ENCODE data around the gene KAZN. TPM values are rescaled to one million over a fixed set of nuclear protein-coding genes. Genes with fewer than 3 reads are reported as not detected.

KAZN gene
- total RNA-seq, 1 donor from 2014 or later = 21.2 TPM

GRCh38 chr1:14656384-14656937 lies 58.0 kb downstream of the KAZN start:
- H3K4me1 ChIP-seq = no peaks in the 10 kb centered on the region
- H3K9me3 ChIP-seq = no peaks in the 10 kb centered on the region
- TF ChIP-seq CTCF (IDR thresholded peaks at IDR 0.05) = no peak
- intact Hi-C loops (cut with DNase I) = no loop called here
- no peaks in the 10 kb centered on the region for H3K36me3 ChIP-seq
- H3K27me3 ChIP-seq (ENCODE audit: low read depth) = no peaks in the 10 kb centered on the region
- H3K27ac ChIP-seq = no peak overlapping the region
- ATAC-seq (no peak), DNase-seq (no peak)
- H3K4me3 ChIP-seq = no peak overlapping the region

GRCh38 chr1:14658642-14659041 lies 60.2 kb downstream of the KAZN start:
- Histone ChIP-seq H3K9me3 (no peaks in the 10 kb centered on the region), H3K27ac (no peak overlapping the region), H3K4me3 (no peak overlapping the region), H3K27me3 (ENCODE audit: low read depth) (no peaks in the 10 kb centered on the region), H3K4me1 (no peaks in the 10 kb centered on the region), H3K36me3 (no peaks in the 10 kb centered on the region)
- DNase-seq = no peak
- intact Hi-C loops (cut with DNase I) = no loop called here
- TF ChIP-seq CTCF (IDR thresholded peaks at IDR 0.05) = no peak
- no peak for ATAC-seq

- DNase-seq (no peak), ATAC-seq (no peak)
- no peak for TF ChIP-seq CTCF (IDR thresholded peaks at IDR 0.05)
- H3K4me3 ChIP-seq = no peak overlapping the region
- H3K4me1 ChIP-seq = no peaks in the 10 kb centered on the region
- intact Hi-C loops (cut with DNase I) = no loop called here
- no peak overlapping the region for H3K27ac ChIP-seq
- H3K36me3 ChIP-seq = no peaks in the 10 kb centered on the region
- no peaks in the 10 kb centered on the region for H3K9me3 ChIP-seq
- H3K27me3 ChIP-seq (ENCODE audit: low read depth) = no peaks in the 10 kb centered on the region
Measured at GRCh38 chr1:14659913-14660312, 61.4 kb downstream of the KAZN start.

GRCh38 chr1:14660801-14661200 lies 62.3 kb downstream of the KAZN start:
- Histone ChIP-seq H3K4me3 (no peak overlapping the region), H3K27ac (no peak overlapping the region), H3K4me1 (no peaks in the 10 kb centered on the region), H3K36me3 (no peaks in the 10 kb centered on the region), H3K27me3 (ENCODE audit: low read depth) (no peaks in the 10 kb centered on the region), H3K9me3 (no peaks in the 10 kb centered on the region)
- intact Hi-C loops (cut with DNase I) = no loop called here
- no peak for DNase-seq
- TF ChIP-seq CTCF (IDR thresholded peaks at IDR 0.05) = no peak
- no peak for ATAC-seq

GRCh38 chr1:14661222-14661621 lies 62.7 kb downstream of the KAZN start:
- Histone ChIP-seq H3K9me3 (no peaks in the 10 kb centered on the region), H3K36me3 (no peaks in the 10 kb centered on the region), H3K4me1 (no peaks in the 10 kb centered on the region), H3K4me3 (no peak overlapping the region), H3K27ac (no peak overlapping the region), H3K27me3 (ENCODE audit: low read depth) (no peaks in the 10 kb centered on the region)
- no peak for DNase-seq
- peak in 1 of 2 donors; percentile 35 for ATAC-seq
- intact Hi-C loops (cut with DNase I) = no loop called here
- no peak for TF ChIP-seq CTCF (IDR thresholded peaks at IDR 0.05)

- no peak for DNase-seq
- H3K9me3 ChIP-seq = no peaks in the 10 kb centered on the region
- H3K36me3 ChIP-seq = no peaks in the 10 kb centered on the region
- H3K4me1 ChIP-seq = no peaks in the 10 kb centered on the region
- ATAC-seq = peak; percentile 21 to 50
- H3K27me3 ChIP-seq (ENCODE audit: low read depth) = no peaks in the 10 kb centered on the region
- intact Hi-C loops (cut with DNase I) = no loop called here
- no peak overlapping the region for H3K4me3 ChIP-seq
- TF ChIP-seq CTCF (IDR thresholded peaks at IDR 0.05) = no peak
- H3K27ac ChIP-seq = no peak overlapping the region
Measured at GRCh38 chr1:14662116-14662515, 63.6 kb downstream of the KAZN start.
